ENCODE results near the gene WDR49. TPM values are rescaled to one million over a fixed set of nuclear protein-coding genes. Genes with fewer than 3 reads are reported as not detected.
A peak's percentile ranks its signal among the peaks of the same experiment; 100 is the strongest.

WDR49 gene
- total and polyA plus RNA-seq, 2 experiments from 2014 or later, result 0.95 TPM; not detected in 1

DNA sequence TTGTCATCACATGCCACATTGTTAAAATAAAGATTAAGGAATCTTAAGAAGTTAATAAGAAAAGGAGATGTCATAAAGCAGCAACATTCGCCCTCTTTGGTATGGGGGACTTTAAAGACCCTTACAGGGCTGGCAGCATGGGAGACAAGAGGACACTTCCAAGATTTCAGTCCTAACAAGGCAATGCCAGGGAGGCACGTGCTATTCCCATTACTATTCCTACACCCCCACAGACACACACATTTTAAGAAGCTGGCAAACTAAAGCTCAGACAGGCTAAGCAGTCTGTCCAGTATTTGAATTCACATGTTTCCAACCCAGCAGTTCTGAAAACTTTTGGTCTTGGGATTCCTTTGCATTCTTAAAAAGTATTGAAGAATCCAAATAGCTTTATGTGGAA lies 80.8 kb downstream of the WDR49 start:
- TF ChIP-seq, protein P1, sequence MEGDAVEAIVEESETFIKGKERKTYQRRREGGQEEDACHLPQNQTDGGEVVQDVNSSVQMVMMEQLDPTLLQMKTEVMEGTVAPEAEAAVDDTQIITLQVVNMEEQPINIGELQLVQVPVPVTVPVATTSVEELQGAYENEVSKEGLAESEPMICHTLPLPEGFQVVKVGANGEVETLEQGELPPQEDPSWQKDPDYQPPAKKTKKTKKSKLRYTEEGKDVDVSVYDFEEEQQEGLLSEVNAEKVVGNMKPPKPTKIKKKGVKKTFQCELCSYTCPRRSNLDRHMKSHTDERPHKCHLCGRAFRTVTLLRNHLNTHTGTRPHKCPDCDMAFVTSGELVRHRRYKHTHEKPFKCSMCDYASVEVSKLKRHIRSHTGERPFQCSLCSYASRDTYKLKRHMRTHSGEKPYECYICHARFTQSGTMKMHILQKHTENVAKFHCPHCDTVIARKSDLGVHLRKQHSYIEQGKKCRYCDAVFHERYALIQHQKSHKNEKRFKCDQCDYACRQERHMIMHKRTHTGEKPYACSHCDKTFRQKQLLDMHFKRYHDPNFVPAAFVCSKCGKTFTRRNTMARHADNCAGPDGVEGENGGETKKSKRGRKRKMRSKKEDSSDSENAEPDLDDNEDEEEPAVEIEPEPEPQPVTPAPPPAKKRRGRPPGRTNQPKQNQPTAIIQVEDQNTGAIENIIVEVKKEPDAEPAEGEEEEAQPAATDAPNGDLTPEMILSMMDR (IDR thresholded peaks at IDR 0.05; ENCODE audit: low read depth, low read length), result no peak

DNA sequence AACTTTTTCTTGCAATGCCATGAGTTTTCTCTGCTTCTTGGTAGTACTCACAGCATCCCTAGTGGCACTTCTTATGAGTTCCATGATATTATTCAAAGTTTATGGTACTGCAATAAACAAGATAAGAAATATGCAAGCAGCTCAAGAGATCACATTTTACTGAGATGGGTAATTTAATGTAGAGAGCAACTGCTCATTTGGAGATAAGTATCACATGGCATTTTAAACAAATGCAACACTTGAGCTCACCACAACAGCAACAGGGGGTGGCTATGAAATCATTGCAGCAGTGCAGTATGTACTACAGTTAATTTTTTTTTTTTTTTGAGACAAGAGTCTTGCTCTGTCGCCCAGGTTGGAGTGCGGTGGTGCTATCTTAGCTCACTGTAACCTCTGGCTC lies 85.1 kb downstream of the WDR49 start:
- H3K4me3 ChIP-seq, result no peak overlapping the region
- no peak for DNase-seq (ENCODE audit: low read depth in 1 of 2, low spot score in 1 of 2)
- no peaks in the 10 kb centered on the region for H3K27me3 ChIP-seq
- no peak overlapping the region for H3K27ac ChIP-seq
- H3K4me1 ChIP-seq (ENCODE audit: low read depth), result peaks cover 8% of the 10 kb centered on the region
- no peaks in the 10 kb centered on the region for H3K9me3 ChIP-seq (ENCODE audit: low read depth)
- TF ChIP-seq, protein P1 (IDR thresholded peaks at IDR 0.05; ENCODE audit: low read depth, low read length), result no peak
- H3K36me3 ChIP-seq, result no peaks in the 10 kb centered on the region

More for the DNA sequence above, 80.8 kb downstream of the WDR49 start:
- Histone ChIP-seq H3K4me1 (ENCODE audit: low read depth) (no peaks in the 10 kb centered on the region), H3K9me3 (ENCODE audit: low read depth) (no peaks in the 10 kb centered on the region), H3K4me3 (no peak overlapping the region), H3K27ac (no peak overlapping the region), H3K27me3 (no peaks in the 10 kb centered on the region), H3K36me3 (no peaks in the 10 kb centered on the region)
- DNase-seq (ENCODE audit: low read depth in 1 of 2, low spot score in 1 of 2), result no peak

DNA sequence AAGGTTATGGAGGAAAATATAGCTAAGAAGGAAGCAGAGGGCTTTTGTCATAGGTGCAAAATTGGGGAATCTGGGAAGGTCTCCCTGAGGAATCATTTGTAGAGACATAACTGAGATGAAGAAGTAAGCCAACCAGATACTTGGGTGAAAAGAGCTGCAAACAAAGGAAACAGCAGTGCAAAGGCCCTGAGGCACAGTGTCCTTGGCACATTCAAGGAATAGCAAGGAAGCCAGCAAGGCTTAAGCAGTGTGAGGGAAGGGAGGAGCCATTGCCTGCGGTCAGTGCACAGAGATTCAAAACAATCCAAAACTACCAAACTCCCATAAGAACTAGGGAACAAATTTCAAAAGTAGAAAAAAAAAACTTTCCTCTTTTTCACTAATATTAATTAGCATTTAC lies 88.3 kb downstream of the WDR49 start:
- no peaks in the 10 kb centered on the region for H3K9me3 ChIP-seq (ENCODE audit: low read depth)
- DNase-seq (ENCODE audit: low read depth in 1 of 2, low spot score in 1 of 2), result no peak
- H3K27me3 ChIP-seq, result no peaks in the 10 kb centered on the region
- TF ChIP-seq, protein P1 (IDR thresholded peaks at IDR 0.05; ENCODE audit: low read depth, low read length), result no peak
- H3K4me1 ChIP-seq (ENCODE audit: low read depth), result peaks cover 8% of the 10 kb centered on the region
- H3K4me3 ChIP-seq, result no peak overlapping the region
- H3K27ac ChIP-seq, result no peak overlapping the region
- no peaks in the 10 kb centered on the region for H3K36me3 ChIP-seq

DNA sequence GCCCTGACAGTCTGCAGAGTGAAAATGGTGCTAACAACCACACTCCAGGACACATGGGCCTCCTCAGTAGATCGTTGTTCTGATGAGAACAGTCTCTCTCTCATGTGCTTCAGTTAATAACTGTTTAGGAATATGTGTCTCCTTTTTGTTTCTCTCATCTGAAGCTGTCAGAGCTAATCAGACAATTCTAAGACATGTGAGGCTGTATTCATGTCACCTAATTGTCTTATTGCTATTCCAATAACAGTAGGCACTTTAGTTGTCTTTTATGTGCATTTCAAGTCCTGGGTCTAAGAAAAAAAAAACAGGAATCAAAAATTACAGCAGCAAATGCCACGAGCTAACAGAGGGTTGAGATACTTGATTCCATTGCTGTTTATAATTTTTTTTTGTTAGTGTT lies 89.1 kb downstream of the WDR49 start:
- H3K9me3 ChIP-seq (ENCODE audit: low read depth), result no peaks in the 10 kb centered on the region
- peak overlapping the region; percentile 6 for H3K27ac ChIP-seq
- peaks cover 8% of the 10 kb centered on the region for H3K4me1 ChIP-seq (ENCODE audit: low read depth)
- no peaks in the 10 kb centered on the region for H3K36me3 ChIP-seq
- TF ChIP-seq, protein P1 (IDR thresholded peaks at IDR 0.05; ENCODE audit: low read depth, low read length), result no peak
- no peak for DNase-seq (ENCODE audit: low read depth in 1 of 2, low spot score in 1 of 2)
- no peaks in the 10 kb centered on the region for H3K27me3 ChIP-seq
- H3K4me3 ChIP-seq, result no peak overlapping the region

DNA sequence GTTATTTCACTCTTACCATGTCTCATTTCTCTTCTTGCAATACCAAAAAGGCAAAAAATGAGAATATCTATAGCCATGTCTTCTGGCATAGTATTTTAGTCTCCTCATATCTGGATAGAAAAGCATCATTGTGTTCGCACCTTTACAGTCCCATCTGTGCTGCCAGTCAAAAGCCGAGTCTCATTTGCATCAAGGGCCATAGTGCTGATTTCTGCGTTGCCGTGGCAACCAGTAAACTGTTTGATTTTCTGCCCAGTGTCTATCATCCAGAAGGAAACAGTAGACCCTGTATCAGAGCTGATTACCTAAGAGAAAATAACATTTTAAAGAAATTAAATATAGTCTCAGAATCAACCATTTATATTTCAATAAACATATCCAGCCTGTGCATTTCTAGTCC lies 93.8 kb downstream of the WDR49 start:
- Histone ChIP-seq H3K4me1 (ENCODE audit: low read depth) (peaks cover 8% of the 10 kb centered on the region), H3K27ac (no peak overlapping the region), H3K36me3 (no peaks in the 10 kb centered on the region), H3K27me3 (no peaks in the 10 kb centered on the region), H3K4me3 (no peak overlapping the region), H3K9me3 (ENCODE audit: low read depth) (no peaks in the 10 kb centered on the region)
- TF ChIP-seq, protein P1 (IDR thresholded peaks at IDR 0.05; ENCODE audit: low read depth, low read length), result no peak
- no peak for DNase-seq (ENCODE audit: low read depth in 1 of 2, low spot score in 1 of 2)

DNA sequence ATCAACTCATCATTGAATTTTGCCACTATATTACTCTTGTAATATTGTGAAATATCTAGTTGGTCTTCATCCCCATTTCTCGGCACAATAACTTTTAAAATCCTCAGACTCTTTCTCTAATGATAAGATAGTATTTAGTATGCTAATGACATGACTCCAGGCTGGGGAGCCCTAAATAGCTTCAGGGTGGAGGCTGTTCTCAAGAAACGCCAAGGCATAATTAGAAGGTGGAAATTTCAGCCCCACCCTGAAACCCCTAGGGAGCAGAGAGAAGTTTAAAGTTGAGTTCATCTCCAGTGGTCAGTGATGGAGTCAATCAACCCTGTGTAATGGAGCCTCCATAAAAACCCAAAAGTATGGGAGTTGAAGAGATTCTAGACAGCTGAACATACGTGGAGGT lies 98.8 kb downstream of the WDR49 start:
- Histone ChIP-seq H3K4me1 (ENCODE audit: low read depth) (no peaks in the 10 kb centered on the region), H3K27me3 (no peaks in the 10 kb centered on the region), H3K27ac (no peak overlapping the region), H3K36me3 (no peaks in the 10 kb centered on the region), H3K4me3 (no peak overlapping the region), H3K9me3 (ENCODE audit: low read depth) (no peaks in the 10 kb centered on the region)
- TF ChIP-seq, protein P1 (IDR thresholded peaks at IDR 0.05; ENCODE audit: low read depth, low read length), result no peak
- no peak for DNase-seq (ENCODE audit: low read depth in 1 of 2, low spot score in 1 of 2)

Data from cardiac muscle cell (in vitro differentiated cells and primary cell).